Stimulated activated CD8-positive, alpha-beta memory T cell treated with anti-CD3 and anti-CD28 coated beads, Interleukin-12 subunit alpha, Interleukin-12 subunit beta, amount 100 ng/mL, for 1 hour (primary cell): ENCODE measurements around the gene MYLK3.

Experiments
- DNase-seq: peaks from one replicate; pipeline ENCODE4 v3.0.0-alpha.2; 2020; ENCODE audit warnings: low read depth

The MYLK3 gene

DNA sequence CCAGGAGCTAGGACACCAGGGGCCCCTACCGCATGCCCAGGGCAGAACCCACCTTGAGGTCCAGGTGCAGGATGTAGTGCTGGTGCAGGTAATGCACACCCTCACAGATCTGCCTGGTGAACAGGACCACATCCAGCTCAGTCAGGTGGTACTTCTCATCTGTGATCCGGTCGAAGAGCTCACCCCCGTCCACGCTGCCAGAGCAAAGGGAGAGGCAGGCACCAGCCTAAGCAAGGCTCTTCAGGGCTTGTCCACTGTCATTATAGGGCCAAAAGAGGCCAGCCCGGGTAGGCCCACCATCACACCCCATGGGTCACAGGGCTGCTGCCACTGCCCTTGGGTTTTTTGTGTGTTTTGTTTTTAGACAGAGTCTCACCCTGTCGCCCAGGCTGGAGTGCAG, 21.0 kb downstream of the MYLK3 start:
- no peak for DNase-seq

DNA sequence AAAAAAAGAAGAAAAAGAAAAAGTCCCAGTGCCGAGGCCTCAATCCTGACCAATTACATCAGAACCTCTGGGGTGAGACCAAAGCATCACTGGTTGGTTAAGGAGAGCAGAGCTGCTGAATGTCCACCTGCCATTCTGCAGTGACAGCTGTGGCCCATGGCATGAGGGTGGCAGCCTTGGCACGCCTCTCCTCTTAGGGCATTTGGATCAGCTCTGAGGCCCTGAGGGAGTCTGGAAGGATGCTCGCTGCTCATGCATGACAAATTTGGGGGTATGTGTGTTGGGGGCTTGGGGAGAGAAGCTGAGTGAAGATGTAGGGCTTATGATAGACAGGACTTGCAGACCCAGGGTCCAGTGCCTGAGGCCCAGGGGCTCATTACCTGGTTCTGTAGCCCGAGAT, 26.3 kb downstream of the MYLK3 start:
- no peak for DNase-seq

DNA sequence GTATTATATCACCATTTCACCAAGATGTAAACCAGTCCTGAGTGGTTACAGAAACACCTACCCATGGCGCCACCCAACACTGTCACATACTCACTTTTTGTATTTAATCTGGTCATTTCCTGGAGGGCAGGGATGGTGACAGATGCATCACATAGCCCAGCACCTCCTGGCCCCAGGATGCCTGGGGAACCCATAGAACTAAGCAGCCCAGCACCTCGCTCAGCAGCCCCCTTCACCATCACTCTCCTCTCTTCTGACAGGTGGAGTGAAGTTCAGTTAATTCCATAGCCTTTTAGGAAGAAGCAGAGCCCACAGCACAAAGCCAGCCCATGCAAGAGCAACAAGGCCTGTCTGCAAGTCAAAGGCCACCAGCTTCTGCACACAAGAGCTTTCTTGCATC, 27.5 kb downstream of the MYLK3 start:
- DNase-seq, result no peak

DNA sequence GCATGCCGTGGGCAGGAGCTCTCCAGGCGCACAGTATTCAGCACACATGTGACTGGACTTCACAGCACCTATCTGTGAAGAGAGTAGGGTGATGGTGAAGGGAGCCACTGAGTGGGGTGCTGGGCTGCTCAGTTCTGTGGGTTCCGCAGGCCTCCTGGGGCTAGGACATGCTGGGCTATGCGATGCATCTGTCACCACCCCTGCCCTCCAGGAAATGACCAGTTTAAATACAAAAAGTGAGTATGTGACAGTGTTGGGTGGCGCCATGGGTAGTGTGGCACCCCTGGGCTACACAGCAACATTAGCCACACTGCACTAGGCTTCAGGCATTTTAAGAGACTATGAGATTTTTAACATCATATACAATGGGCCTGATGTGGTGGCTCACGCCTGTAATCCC, 28.6 kb downstream of the MYLK3 start:
- no peak for DNase-seq

DNA sequence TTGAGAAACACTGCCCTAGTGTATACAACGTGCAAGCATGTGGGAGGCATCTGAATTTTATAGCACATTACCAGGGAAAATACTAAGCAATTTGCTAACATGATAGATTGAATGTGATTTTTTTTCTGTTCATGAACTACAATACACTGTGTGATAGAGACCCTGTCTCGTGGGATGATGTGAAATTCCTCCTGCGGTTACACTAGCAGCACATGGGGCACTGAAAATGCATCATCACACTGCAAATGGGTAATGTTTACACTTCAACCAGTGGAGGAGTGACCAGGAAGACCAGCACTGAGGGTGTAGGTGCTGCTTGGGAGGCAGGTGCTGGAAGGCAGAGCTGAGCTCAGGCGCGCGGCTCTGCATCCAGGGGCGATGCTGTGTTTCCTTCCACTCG, 29.9 kb downstream of the MYLK3 start:
- DNase-seq, result no peak

DNA sequence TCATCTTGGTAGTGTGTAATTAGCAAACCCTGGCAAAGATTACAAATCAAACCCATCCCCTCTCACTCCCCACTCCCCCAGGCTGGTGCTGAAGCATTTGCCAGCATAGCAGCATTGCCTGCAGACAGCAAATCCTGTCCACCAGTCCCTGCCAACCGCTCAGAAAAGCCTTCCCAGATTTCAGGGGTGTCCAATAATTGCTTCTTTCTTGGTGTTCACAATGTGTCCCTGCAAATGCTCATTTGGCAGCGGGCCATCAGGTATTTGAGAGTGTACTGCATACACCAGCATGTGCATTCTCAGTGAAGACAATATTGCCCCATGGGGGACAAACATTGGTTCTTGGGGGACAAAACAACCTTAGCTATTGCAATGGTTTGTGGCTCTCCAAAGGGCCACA, 30.5 kb downstream of the MYLK3 start:
- no peak for DNase-seq

DNA sequence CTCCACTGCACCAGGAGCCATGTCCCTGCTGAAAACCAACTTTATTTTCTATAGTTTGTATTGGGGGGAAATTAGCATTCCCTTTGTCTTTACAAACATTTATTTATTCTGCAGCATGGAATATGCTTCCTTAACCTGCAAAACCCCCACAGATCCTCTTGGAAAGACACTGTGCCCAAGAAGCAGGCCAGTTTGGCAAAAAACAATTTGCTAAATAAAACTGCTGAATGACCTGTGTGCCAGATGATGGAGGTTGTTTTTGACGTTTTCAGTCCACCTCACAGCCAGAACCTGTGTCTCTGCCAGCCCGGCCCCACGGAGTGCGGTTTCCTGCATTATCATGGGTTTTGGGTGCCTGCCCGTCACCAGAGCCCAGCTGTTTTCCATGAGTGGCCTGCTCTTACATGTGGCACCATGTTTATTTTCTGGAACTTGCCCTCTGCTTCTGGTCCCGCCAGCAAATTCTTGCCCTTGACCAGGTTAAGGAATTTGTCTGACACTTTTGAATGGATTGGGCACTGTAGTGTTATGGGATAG, 32.3 kb downstream of the MYLK3 start:
- no peak for DNase-seq

DNA sequence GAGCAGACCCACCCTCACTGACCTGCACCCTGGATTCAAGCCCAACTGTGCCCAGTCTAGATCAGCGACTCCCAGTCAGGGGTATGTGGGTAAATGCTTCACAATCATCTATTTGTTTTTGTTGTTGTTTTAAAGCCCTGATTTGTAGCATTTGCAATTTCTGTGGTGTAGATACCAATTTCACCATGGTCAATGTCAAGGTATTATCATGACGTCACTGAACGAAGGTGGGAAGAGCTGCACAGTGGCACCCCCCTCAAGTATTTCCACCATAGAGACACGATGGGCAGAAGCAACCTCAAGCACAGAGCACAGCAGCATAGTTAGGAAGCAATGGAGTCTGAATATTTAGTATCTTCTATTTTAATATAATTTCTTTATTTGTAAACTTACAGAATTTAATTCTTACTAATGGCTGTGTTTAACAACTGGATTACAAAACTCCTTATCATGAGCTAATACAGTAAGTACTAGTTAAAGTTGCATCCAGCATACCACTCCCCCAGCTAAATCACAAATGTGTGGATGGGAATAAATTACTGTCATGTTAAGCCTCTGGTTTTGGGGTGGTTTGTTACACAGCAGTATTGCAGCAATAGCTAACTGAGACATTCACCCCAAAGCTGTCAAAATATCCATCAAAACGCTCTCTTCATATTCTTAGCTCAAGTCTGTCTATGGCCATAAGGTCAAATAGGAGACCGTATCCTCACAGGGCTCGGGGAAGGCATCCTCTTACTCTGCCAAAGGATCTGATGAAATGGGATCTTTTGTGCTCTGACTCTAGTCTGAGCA, 33.1 kb downstream of the MYLK3 start:
- DNase-seq, result no peak

DNA sequence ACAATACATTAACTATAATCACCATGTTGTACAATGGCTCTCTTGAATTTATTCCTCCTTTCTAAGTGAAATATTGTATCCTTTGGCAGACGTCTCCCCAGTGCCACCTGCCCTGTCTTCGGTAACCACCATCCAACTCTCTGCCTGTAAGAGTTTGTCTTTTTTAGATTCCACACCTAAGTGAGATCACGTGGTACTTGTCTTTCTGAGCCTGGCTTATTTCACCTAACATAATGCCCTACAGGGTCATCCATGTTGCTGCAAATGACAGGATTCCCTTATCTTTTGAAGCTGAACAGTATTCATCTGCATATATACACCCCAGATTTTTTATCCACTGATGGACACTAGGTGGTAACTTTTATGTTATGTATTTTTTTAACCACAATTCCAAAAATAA, 34.5 kb downstream of the MYLK3 start:
- DNase-seq, result no peak

DNA sequence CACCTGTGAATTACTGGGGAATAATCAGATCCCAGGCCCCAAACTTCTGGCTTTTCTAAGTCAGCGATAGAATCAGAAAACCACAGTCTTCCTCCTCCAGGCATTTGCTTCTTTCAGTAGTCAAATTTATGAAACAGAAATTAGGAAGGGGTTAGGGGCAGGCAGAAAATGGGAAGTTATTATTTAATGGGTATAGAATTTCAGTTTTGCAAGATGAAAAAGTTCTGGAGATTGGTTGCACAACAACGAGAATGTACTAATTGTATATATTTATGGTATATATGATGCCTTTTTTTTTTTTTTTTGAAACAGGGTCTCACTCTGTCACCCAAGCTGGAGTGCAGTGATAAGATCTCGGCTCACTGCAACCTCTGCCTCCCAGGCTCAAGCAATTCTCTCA, 35.2 kb downstream of the MYLK3 start:
- DNase-seq, result no peak

DNA sequence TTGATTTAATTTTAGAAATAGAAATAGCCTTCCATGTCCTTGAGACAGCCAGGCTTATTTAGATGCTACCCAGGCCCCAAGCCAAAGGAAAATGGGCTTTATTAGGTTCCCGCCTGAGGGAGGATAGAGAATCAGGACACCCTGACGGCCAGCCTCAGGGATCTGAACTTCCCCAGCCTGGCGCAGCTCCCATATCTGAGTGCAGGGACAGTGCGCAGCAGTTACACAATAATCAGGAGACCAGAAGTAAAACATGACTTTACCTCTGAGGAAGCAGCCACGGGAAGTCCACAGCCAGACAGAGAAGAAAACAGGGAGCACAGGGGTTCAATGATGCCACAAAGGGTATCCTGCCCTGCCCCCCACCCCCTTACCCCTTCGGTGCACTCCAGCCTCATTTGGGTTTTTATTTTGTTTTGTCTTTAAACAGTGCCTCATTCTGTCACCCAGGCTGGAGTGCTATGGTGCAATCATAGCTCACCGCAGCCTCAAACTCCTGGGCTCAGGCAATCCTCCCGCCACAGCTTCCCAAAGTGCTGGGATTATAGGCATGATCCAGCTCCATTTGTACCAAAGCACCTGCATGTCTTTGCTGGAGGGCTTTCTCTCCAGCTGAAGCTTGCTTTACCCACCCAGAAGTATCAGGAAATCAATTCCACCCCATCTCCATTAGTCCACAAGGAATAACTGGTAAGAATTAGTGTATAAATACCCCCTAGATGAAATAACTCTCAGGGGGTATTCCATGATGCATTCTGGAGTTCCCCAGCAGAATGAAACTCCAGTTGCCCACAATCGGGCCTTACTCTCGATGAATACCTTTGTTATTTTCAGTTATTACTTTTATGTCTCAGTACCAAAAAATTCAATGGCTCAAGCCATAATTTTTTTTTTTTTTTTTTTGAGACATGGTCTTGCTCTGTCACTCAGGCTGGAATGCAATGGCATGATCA, 36.8 kb downstream of the MYLK3 start:
- DNase-seq, result no peak

DNA sequence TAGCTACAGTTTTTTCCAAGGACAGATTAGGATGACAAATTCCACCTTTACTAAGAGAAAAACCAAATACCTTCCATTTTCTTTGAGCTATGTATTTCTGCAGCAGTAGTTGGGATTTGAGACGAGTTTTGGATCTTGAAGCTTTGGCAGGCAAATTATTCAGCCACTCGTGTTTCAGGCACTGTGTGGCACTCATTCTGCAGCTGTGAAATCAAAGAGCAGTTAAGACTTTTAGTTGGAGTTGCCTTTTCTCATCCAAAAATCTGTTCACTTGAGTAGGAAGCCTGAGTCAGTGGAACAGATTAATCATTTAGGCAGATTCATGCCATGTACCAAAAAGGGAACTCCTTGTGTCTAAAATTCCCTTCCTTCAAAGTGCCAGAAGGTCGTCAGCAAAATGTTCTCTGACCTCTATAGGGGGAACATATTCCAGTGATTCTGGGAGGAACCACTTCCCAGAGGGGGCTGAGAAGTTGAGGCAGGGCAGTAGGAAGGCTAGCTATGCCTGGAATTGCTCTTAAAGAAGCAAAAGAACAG, 38.6 kb downstream of the MYLK3 start:
- no peak for DNase-seq

DNA sequence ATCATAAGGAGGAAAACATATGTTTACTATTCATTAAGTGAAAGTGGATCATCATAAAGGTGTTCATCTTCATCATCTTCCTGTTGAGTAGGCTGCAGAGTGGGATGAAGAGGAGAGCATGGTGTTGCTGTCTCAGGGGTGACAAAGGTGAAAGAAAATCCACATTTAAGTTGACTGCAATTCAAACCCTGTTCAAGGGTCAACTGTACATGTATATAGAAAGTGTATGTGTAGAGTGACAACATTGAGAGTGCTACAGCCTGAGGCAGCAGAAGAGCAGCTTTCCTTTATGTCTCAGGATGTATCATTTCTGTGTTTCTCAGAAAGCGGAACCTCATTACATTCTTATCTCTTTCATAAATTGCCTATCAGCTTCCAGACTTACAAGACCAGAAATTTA, 41.5 kb downstream of the MYLK3 start:
- no peak for DNase-seq

DNA sequence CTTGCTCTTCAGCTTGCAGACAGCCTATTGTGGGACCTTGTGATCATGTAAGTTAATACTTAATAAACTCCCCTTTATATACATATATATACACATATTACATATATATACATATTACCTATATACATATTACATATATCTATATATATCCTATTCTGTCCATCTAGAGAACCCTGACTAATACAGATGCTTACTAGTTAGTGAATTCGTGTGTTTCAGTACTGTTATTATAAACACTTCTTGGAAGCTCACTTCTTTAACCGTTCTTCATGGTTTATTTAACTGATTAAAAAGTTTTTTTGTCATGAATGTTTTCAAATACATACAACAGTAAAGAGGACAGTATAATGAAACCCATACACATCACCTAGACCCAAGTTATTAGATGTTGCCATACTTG, 46.1 kb downstream of the MYLK3 start:
- no peak for DNase-seq

DNA sequence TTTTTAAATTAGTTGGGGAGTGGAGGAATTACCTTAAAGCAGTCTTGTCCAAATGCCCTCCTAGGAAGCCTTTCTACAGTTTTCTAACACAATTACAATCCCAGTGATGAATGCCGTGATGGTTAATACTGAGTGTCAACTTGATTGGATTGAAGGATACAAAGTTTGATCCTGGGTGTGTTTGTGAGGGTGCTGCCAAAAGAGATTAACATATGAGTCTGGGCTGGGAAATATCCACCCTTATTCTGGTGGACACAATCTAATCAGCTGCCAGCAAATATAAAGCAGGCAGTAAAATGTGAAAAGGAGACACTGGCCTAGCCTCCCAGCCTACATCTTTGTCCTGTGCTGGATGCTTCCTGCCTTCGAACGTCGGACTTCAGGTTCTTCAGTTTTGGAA, 46.5 kb downstream of the MYLK3 start:
- DNase-seq, result no peak

DNA sequence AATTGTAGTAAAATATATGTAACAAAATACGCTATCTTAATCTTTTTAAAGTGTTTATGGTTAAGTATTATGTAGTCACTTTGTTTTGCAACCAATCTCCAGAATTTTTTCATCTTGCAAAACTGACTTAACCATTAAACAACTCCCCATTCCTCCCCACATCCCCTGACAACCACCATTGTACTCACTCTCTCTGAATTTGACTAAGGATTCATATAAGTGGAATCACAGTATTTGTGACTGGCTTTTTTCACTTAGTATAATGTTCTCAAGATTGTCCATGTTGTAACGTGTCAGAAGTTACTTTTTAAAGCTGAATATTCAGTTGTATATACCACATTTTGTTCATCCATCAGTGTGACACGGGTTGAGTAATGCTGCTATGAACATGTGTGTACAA, 48.1 kb downstream of the MYLK3 start:
- no peak for DNase-seq

DNA sequence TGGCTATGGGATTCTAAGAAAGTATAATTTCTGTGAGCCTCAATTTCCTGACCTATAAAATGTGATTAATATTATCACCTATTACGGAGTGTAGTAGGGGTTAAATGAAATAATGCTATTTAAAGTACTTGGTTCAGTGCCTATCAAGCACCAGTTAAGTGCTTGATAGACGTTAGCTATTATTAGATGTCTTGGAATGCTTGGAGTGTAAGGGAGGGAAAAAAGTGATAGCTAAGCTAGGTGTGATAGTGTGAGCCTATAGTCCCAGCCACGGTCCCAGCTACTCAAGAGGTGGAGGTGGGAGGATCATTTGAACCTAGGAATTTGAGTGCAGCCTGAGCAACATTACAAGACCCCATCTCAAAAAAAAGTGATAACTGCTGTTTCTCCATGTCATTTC, 51.2 kb downstream of the MYLK3 start:
- no peak for DNase-seq

DNA sequence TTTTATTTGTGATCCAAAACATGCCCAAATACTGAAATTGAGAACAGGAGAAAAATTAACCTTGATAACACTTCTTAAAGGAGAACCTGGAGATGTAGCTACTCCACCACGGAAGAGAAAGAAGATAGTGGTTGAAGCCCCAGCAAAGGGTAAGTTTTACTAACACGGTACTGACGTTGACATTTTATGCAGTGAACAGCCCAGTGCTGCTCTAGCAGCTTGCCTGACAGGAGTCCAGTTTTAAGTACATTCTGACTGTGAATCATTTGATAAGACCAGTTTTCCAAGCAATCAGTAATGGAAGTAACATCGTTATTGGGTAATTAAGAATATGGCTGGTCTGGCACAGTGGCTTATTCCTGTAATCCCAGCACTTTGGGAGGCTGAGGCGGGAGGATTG, 52.2 kb downstream of the MYLK3 start:
- DNase-seq, result no peak

DNA sequence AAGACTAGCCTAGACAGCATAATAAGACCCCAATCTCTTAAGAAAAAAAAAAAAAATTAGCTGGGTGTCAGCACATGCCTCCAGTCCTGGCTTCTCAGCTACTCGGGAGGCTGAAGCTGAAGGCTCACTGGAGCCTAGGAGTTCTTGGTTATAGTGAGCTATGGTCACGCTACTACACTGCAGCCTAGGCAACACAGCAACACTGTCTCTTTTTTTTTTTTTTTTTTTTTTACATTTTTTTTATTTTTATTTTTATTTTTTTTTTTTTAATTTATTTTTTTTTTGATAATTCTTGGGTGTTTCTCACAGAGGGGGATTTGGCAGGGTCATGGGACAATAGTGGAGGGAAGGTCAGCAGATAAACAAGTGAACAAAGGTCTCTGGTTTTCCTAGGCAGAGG, 54.5 kb downstream of the MYLK3 start:
- DNase-seq, result no peak

DNA sequence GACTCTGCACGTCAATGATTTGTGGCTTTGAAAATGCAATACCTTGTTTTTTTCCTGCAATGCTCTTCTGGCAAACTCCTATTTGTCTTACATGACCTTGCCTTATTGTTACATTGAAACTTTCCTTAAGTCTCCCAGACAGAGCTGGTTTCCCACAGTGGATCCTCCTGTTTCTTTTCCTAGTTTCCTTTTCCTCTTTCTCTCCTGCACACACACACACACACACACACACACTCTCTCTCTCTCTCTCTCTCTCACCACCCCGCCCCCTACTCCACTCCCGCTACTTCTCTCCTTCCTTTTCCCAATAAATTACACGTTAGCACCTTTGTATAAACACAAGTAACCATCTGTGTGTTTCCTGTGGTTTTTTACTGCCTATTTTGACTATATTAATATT, 56.4 kb downstream of the MYLK3 start:
- no peak for DNase-seq

DNA sequence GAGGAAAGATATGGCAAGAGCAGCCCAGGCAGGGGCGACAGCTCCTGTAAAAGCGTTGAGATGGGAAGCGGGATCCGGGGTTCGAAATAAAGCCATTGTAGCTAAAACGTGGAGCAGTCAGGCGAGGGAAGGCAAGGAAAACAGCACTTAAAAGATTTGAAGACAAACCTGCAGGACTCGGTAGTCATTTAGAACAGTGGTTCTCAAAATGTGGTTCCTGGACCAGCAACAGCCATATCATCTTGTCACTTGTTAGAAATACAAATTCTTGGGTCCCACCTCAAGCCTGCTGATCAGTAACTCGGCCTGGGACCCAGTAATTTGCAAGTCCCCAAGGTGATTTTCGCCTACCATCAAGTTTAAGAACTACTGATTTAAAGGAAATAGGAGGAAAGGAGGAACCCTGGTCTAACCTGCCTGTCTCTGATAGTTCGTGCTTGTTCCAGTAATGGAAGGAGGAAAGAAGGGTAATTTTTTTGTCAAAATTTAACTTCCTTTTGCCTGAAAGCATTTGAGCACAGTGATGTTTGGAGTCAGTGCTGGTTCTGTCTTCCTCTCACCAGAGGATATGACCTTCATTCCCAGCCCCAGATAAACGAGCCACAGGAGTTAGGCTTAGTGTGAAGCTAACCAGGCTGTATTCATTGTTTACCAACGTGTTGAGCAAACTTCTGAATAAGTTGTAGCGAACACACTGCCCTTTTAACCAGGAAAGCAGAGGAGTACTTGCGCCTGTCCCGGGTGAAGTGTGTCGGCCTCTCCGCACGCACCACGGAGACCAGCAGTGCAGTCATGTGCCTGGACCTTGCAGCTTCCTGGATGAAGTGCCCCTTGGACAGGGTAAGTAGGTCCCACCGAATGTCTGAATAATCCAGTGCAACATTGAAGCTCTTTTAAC, 57.6 kb downstream of the MYLK3 start:
- DNase-seq, result no peak
